Fibroblast of skin of back (primary cell): ENCODE results near the gene PRPH2.
"Not testable (repeated sequence)": the region's sequence is repeated elsewhere in the genome, so short reads cannot be mapped to it uniquely, and the experiment has no call there.

ENCODE experiments used
- DNase-seq: peaks from one replicate; pipeline ENCODE4 v3.0.0-alpha.2; 2013

PRPH2 gene

DNA sequence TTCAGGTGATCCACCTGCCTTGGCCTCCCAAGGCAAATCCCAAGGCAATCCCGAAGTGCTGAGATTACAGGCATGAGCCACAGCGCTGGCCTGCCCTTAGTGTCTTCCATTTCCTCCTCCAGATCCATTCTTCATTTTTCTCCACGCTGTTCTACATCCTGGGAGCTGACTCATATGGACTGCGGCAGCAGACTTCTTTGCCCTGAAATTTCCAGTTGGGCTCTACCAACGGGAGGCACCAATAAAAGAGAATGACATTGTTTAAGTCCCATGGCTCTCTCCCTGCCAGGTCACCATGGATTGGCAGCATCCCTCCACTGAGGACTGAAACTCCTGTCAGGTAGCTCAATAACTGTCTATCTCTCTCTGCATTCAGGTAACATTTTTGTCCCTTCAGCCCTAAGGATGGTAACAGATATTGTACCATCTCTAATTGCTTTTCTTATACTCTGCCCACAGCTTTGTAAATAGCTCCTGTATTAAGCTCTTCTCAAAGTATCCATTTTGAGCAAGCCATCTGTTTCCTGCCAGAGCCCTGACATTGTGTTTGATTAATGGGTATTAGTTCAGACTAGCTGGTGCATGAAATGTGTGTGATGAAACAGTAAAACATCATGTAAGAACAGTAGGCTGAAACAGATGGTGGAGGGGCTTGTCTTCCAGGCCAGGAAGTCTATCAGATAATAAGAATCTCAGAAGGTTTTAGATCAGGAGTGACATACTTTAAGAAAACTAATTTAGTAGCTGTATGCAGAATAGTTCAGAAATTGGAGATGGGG lies 19.9 kb upstream of the PRPH2 start:
- no peak for DNase-seq

GRCh38 chr6:42740725-42741124 lies 18.3 kb upstream of the PRPH2 start:
- DNase-seq, result no peak

DNA sequence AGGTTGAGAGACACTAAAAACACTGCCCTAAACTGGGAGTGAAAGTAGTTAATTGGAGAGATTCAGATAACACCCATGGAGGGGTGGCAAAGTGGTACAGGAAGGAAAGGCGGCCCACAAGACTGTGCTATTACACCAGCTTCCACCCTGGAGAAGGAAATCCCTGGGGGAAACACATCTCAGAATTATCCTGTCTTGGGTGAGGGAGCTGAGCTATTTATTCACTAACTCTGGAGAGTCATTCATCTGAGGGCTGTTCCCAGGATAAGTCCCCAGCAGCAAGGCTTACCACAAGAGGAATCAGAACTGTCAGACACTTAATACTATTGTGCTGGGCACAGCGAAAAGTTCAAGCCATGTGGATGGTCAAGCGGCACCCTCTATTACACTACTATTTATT lies 13.6 kb upstream of the PRPH2 start:
- no peak for DNase-seq

- DNase-seq, result not testable (repeated sequence)
These were observed 11.6 kb upstream of the PRPH2 start for GRCh38 chr6:42733867-42734481.

DNA sequence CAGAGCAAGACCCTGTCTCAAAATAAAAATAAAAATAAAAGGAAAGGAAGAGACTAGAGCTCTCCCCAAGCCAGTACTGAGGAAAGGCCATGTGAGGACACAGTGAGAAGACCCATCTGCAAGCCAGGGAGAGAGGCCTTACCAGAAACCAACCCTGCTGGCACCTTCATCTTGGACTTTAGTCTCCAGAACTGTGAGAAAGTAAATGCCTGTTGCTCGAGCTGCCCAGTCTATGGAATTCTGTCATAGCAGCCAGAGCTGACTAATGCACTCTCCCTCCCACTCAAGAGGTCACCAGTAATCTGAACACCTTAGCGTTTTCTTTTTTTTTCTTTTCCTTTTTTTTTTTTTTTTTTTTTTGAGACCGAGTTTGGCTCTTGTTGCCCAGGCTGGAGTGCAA lies 7.3 kb upstream of the PRPH2 start:
- DNase-seq, result no peak

- DNase-seq, result no peak
These were observed 5.2 kb upstream of the PRPH2 start for GRCh38 chr6:42727627-42728026.

DNA sequence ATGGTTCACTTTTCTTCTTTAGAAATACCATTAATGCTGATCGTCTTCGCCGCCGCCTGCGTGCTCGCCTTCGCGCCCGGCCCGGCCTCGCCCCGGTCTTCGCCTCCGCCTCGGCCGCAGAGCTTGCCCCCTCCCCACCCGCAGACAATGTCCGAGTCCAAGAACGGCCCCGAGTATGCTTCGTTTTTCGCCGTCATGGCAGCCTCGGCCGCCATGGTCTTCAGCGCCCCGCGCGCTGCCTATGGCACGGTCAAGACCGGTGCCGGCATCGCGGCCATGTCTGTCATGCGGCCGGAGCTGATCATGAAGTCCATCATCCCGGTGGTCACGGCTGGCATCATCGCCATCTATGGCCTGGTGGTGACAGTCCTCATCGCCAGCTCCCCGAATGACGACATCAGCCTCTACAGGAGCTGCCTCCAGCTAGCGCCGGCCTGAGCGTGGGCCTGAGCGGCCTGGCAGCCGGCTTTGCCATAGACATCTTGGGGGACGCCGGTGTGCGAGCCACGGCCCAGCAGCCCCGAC lies 4.8 kb upstream of the PRPH2 start:
- no peak for DNase-seq

- peak; percentile 84 for DNase-seq
These were observed 4.2 kb upstream of the PRPH2 start for GRCh38 chr6:42726485-42727086.

- DNase-seq, result no peak
These were observed 3.6 kb upstream of the PRPH2 start for GRCh38 chr6:42726026-42726425.

DNA sequence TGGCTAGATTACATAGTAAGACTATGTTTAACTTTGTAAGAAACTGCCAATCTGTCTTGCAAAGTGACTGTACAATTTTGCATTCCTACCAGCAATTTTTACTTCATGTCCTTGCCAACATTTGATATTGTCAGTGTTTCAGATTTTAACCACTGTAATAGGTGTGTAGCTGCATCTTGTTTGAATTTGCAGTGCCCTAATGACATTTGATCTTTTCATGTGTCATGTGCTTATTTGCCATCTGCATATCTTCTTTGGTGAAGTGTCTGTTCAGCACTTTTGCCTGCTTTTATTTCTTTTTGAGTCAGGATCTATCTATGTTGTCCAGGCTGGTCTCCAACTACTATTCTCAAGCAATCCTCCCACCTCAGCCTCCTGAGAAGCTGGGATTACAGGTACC lies 2.4 kb upstream of the PRPH2 start:
- no peak for DNase-seq

GRCh38 chr6:42720739-42721138 lies 1.7 kb downstream of the PRPH2 start:
- no peak for DNase-seq

- no peak for DNase-seq
These were observed 6.5 kb downstream of the PRPH2 start for GRCh38 chr6:42715871-42716270.

DNA sequence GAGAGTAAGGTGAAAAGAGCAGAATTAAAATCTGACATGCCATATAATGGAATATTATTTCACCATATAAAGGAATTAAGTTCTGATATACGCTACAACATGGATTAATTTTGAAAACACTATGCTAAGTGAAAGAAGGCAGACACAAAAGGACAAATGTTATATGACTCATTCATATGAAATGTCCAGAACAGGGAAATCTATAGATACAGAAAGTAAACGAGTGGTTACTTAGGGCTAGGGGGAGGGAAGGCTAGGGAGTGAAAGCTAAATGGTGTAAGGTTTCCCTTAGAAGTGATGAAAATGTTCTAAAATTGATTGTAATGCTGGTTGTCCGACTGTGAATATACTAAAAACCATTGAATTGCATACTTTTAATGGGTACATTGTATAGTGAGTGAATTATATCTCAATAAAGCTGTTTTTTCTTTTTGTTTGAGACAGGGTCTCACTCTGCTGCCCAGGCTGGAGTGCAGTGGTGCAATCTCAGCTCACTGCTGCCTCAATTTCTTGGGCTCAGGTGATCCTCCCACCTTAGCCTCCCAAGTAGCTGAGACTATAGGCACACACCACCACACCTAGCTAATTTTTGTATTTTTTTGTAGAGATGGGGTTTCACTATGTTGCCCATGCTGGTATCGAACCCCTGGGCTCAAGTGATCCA lies 8.2 kb downstream of the PRPH2 start:
- peak; percentile 68 for DNase-seq

- no peak for DNase-seq
These were observed 10.5 kb downstream of the PRPH2 start for GRCh38 chr6:42711930-42712329.

DNA sequence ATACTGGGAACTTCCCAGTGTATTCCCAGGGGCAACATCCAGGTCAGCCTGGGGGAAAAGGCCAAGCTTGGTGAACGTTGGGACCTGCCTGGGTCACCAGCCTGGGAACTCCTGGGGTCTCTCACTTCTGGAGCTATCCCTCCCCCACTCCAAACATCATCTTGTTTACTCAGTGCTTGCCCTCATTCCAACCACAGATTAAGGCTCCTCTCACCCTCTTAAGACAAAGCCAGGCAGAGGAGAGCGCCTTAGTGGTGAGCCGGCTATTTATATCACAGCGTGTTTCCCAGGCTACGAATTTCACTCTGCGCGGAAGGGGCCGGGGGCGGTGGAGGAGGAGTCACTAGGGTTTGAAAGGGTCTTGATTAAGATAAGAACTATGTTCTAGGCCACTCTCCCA lies 12.1 kb downstream of the PRPH2 start:
- peak; percentile 39 for DNase-seq

DNA sequence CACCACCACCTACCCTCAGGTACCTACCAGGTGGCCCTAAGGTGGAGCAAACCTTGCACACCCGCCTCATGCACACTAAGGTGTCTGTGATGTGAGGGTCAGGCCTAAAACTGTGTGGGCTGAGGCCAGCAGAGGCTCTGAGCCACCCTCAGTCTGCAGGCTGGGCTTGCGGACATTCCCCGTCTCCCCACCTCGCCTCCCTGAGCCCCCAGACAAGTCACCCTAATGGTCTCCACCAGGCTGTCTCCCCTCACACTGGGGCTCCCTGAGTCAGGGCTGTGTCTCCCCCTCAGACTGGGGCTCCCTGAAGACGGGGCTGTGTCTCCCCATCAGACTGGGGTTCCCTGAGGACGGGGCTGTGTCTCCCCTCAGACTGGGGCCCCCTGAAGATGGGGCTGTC lies 12.5 kb downstream of the PRPH2 start:
- DNase-seq, result no peak

DNA sequence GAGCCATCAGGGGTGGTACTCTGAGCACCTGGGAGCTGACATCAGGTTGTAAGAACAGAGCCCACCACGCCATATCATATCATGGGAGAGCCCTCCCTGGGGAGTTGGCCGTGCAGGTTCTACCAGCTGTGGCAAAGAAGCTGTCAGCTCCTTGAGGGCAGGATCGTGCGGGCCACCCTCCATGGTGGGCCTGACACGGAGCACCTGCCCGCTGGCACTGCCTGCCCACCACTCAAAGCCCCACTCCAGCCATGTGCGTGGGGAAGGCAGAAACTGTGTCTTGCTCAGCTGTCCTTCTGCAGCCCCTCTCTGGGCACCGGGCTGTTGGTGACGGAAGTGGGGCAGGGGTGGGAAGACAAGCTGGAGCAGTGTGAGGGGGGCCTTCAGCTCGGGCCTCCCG lies 14.3 kb downstream of the PRPH2 start:
- DNase-seq, result no peak

GRCh38 chr6:42707595-42707994 lies 14.8 kb downstream of the PRPH2 start:
- no peak for DNase-seq

DNA sequence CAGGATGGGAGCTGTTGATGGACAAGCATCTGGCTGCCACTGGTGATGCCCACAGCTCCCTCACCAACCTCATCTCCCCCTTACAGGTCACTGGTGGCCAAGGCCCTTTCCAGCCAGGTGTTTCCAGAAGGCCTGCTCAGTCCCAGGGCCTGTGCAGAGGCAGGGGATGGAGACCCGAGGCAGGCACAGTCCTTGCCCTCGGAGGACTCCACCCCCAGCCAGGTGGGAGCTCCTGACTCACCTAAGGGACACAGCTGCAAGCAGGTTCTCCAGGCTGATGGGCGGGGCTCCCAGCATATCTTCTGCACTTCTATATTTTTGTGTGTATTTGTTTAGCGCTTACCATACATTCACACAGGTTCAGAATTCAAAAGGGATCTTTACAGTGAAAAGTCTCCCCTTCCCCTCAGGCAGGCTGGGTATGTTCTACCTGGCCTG lies 17.4 kb downstream of the PRPH2 start:
- no peak for DNase-seq

GRCh38 chr6:42704251-42704936 lies 18.0 kb downstream of the PRPH2 start:
- no peak for DNase-seq

DNA sequence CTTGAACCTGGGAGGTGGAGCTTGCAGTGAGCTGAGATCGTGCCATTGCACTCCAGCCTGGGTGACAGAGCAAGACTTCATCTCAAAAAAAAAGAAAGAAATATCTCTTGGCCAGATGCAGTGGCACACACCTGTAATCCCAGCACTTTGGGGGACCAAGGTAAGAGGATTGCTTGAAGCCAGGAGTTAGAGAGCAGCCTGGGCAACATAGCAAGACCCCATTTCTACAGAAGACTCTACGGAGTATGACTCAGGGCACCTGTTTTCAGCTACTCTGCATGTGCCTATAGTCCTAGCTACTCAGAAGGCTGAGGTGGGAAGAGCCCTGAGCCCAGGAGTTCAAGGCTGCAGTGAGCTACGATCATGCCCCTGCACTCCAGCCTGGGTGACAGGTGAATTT lies 19.6 kb downstream of the PRPH2 start:
- not testable (repeated sequence) for DNase-seq

GRCh38 chr6:42702200-42702599 lies 20.2 kb downstream of the PRPH2 start:
- peak; percentile 76 for DNase-seq

DNA sequence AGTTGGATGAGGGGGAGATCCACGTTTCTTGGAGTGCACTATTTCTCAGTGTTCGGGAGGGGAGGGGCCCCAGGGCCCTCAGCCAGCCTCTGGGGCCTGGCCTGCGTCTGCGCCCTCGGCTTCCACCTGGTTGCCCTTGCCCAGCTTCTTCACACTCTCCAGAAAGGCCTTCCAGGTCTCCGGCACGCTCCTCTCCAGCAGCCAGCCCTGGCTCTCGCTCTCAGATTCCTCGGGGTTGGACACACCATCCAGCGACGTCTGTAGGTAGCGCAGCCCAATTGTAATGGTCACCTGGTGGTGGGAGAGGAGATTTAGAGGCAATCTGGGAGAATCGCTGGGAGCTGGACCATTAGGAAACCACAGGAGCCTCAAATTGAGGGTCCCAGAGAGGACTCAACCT lies 24.2 kb downstream of the PRPH2 start:
- DNase-seq, result no peak
